H9 (cell line): ENCODE data around the gene CERS1. TPM values are rescaled to one million over a fixed set of nuclear protein-coding genes. Genes with fewer than 3 reads are reported as not detected.

Experiments
- DNase-seq: peaks from one replicate; pipeline ENCODE4 v3.0.0-alpha.2; 2017
- H2AFZ ChIP-seq: one replicate; pipeline ENCODE4 v1.6.1; 2013; ENCODE audit warnings: mild to moderate bottlenecking, low read length, control low read depth, moderate library complexity
- H2AK5ac ChIP-seq: 2 replicates; pipeline ENCODE4 v1.6.1; 2013; ENCODE audit warnings: low read length, control low read depth, mixed read lengths; ENCODE audit not compliant: insufficient read length
- H2BK120ac ChIP-seq: one replicate; pipeline ENCODE4 v1.6.1; 2013; ENCODE audit warnings: low read depth, mild to moderate bottlenecking, low read length, control low read depth, inconsistent platforms; ENCODE audit not compliant: poor library complexity, severe bottlenecking
- H2BK12ac ChIP-seq: 2 replicates; pipeline ENCODE4 v1.6.1; 2013; ENCODE audit warnings: low read length, control low read depth, mixed read lengths, low read depth; ENCODE audit not compliant: insufficient read length
- H2BK15ac ChIP-seq: 2 replicates; pipeline ENCODE4 v1.6.1; 2013; ENCODE audit warnings: low read depth, low read length, control low read depth
- H2BK20ac ChIP-seq: one replicate; pipeline ENCODE4 v1.6.1; 2013; ENCODE audit warnings: low read depth, mild to moderate bottlenecking, low read length, control low read depth, inconsistent platforms; ENCODE audit not compliant: poor library complexity, severe bottlenecking
- H2BK5ac ChIP-seq: 2 replicates; pipeline ENCODE4 v1.6.1; 2013; ENCODE audit warnings: low read length, control low read depth, mixed read lengths; ENCODE audit not compliant: insufficient read length
- H3K14ac ChIP-seq: 2 replicates; pipeline ENCODE4 v1.6.1; 2013; ENCODE audit warnings: low read length, control low read depth; ENCODE audit not compliant: insufficient read depth
- H3K18ac ChIP-seq: 2 replicates; pipeline ENCODE4 v1.6.1; 2013; ENCODE audit warnings: low read depth, mild to moderate bottlenecking, mixed read lengths, low read length, control low read depth; ENCODE audit not compliant: insufficient read length
- H3K23ac ChIP-seq: 2 replicates; pipeline ENCODE4 v1.6.1; 2013; ENCODE audit warnings: low read length, control low read depth, mixed read lengths, low read depth; ENCODE audit not compliant: insufficient read length
- H3K23me2 ChIP-seq: 2 replicates; pipeline ENCODE4 v1.6.1; 2013; ENCODE audit warnings: low read depth, mild to moderate bottlenecking, mixed read lengths, low read length, control low read depth; ENCODE audit not compliant: insufficient read length, poor library complexity, severe bottlenecking
- H3K27ac ChIP-seq: 2 replicates; pipeline ENCODE4 v1.5.1; 2013; ENCODE audit warnings: low read length, control low read depth, mixed read lengths, low read depth; ENCODE audit not compliant: insufficient read length
- H3K27me3 ChIP-seq: 2 replicates; pipeline ENCODE4 v1.6.1; 2013; ENCODE audit warnings: low read length, control low read depth, inconsistent platforms; ENCODE audit not compliant: insufficient read depth
- H3K4ac ChIP-seq: 2 replicates; pipeline ENCODE4 v1.6.1; 2013; ENCODE audit warnings: low read depth, mild to moderate bottlenecking, control low read depth, inconsistent platforms, low read length, moderate library complexity
- H3K4me1 ChIP-seq: 2 replicates; pipeline ENCODE4 v1.6.1; 2013; ENCODE audit warnings: low read length, control low read depth, inconsistent platforms; ENCODE audit not compliant: insufficient read depth
- H3K4me2 ChIP-seq: 2 replicates; pipeline ENCODE4 v1.6.1; 2013; ENCODE audit warnings: low read length, control low read depth, mixed read lengths; ENCODE audit not compliant: insufficient read length, insufficient read depth
- H3K56ac ChIP-seq: 2 replicates; pipeline ENCODE4 v1.6.1; 2013; ENCODE audit warnings: low read depth, mild to moderate bottlenecking, mixed read lengths, low read length, control low read depth; ENCODE audit not compliant: insufficient read length
- H3K79me1 ChIP-seq: 2 replicates; pipeline ENCODE4 v1.6.1; 2013; ENCODE audit warnings: low read depth, mild to moderate bottlenecking, moderate library complexity, low read length, control low read depth, inconsistent platforms; ENCODE audit not compliant: insufficient read depth, poor library complexity, severe bottlenecking
- H3K79me2 ChIP-seq: 2 replicates; pipeline ENCODE4 v1.6.1; 2013; ENCODE audit warnings: low read length, control low read depth, inconsistent platforms; ENCODE audit not compliant: insufficient read depth
- H3K9ac ChIP-seq: 2 replicates; pipeline ENCODE4 v1.6.1; 2013; ENCODE audit warnings: low read length, control low read depth, mixed read lengths; ENCODE audit not compliant: insufficient read length; ENCODE audit errors: extremely low read depth
- H3K9me3 ChIP-seq: one replicate; pipeline ENCODE4 v1.6.1; 2013; ENCODE audit warnings: low read depth, low read length, inconsistent platforms; ENCODE audit not compliant: control insufficient read depth
- H3T11ph ChIP-seq: one replicate; pipeline ENCODE4 v1.6.1; 2013; ENCODE audit warnings: mild to moderate bottlenecking, low read length, control low read depth, inconsistent platforms
- H4K20me1 ChIP-seq: one replicate; pipeline ENCODE4 v1.6.1; 2013; ENCODE audit not compliant: control insufficient read depth, insufficient read length, insufficient read depth
- H4K5ac ChIP-seq: 2 replicates; pipeline ENCODE4 v1.6.1; 2013; ENCODE audit warnings: low read depth, mild to moderate bottlenecking, mixed read lengths, low read length, control low read depth; ENCODE audit not compliant: insufficient read length
- H4K8ac ChIP-seq: replicated peaks from 2 replicates; pipeline ENCODE4 v1.6.1; 2013; ENCODE audit warnings: low read length, control low read depth, mixed read lengths, low read depth; ENCODE audit not compliant: insufficient read length
- H4K91ac ChIP-seq: 2 replicates; pipeline ENCODE4 v1.6.1; 2013; ENCODE audit warnings: low read depth, mild to moderate bottlenecking, moderate library complexity, mixed read lengths, low read length, control low read depth; ENCODE audit not compliant: insufficient read length
- H3K27ac Mint-ChIP-seq, 3 experiments: 2 replicates in 2 of 3; 3 replicates in 1 of 3; pipeline ENCODE4 v1.8.0; 2020 to 2021; ENCODE audit warnings: mixed read lengths in 3 of 3, mild to moderate bottlenecking in 1 of 3, moderate library complexity in 1 of 3
- H3K27me3 Mint-ChIP-seq: 2 replicates; pipeline ENCODE4 v1.8.0; 2021; ENCODE audit warnings: low read depth, mild to moderate bottlenecking, moderate library complexity, mixed read lengths
- H3K36me3 Mint-ChIP-seq, 3 experiments: 2 replicates in 2 of 3; 3 replicates in 1 of 3; pipeline ENCODE4 v1.8.0; 2020 to 2021; ENCODE audit warnings: low read depth in 3 of 3, mixed read lengths in 3 of 3; ENCODE audit not compliant: insufficient read depth in 1 of 3
- H3K4me1 Mint-ChIP-seq, 2 experiments: 2 replicates each; pipeline ENCODE4 v1.8.0; 2020; ENCODE audit warnings: mixed read lengths in 2 of 2
- H3K4me3 Mint-ChIP-seq, 2 experiments: 2 replicates in 1 of 2; 3 replicates in 1 of 2; pipeline ENCODE4 v1.8.0; 2020 to 2021; ENCODE audit warnings: mild to moderate bottlenecking in 2 of 2, mixed read lengths in 2 of 2, moderate library complexity in 1 of 2
- H3K9me3 Mint-ChIP-seq, 2 experiments: 2 replicates in 1 of 2; 3 replicates in 1 of 2; pipeline ENCODE4 v1.8.0; 2020; ENCODE audit warnings: mild to moderate bottlenecking in 2 of 2, mixed read lengths in 2 of 2, moderate library complexity in 1 of 2
- CTCF ChIP-seq: fragments of 200-600 bp; sonication (generic); conservative IDR thresholded peaks from 3 replicates; pipeline ENCODE4 v1.8.0; 2021; ENCODE audit warnings: antibody characterized with exemption, mild to moderate bottlenecking
- WGBS: extraction: QIAGEN DNeasy Blood & Tissue Kit; methylation state at CpG from one replicate; pipeline ENCODE4 v1.1.7; 2013; ENCODE audit warnings: missing lambda C conversion rate, low lambda C conversion rate, mixed read lengths; ENCODE audit not compliant: insufficient read length; ENCODE audit errors: extremely low coverage; 5-methylcytosine and 5-hydroxymethylcytosine counted together
- total RNA-seq: library from RNA; stranded (reverse); gene quantifications from 2 replicates; pipeline ENCODE4 v1.2.1, GENCODE V29; 2021

The CERS1 gene
- total RNA-seq, 1 experiment from 2014 or later, result 19.3 TPM

GRCh38 chr19:18883526-18884304, 12.2 kb downstream of the CERS1 start:
- no peak overlapping the region for H4K5ac ChIP-seq
- H2BK15ac ChIP-seq, result no peak overlapping the region
- H3K4ac ChIP-seq, result no peak overlapping the region
- H2BK120ac ChIP-seq, result no peak overlapping the region
- WGBS, result no CpG with 5 or more reads among the region's 30 CpGs
- no peak overlapping the region for H4K8ac ChIP-seq
- no peak overlapping the region for H3K18ac ChIP-seq
- Mint-ChIP-seq H3K27ac (no peak overlapping the region), H3K9me3 (no peaks in the 10 kb centered on the region; a peak in 3 of 5 replicates), H3K4me3 (no peak overlapping the region; a peak in 1 of 5 replicates), H3K27me3 (no peaks in the 10 kb centered on the region), H3K4me1 (no peaks in the 10 kb centered on the region), H3K36me3 (peaks cover 25 to 58% (median 36%) of the 10 kb centered on the region in 3 experiments)
- no peaks in the 10 kb centered on the region for H3K9me3 ChIP-seq
- peaks cover 3% of the 10 kb centered on the region for H3K23me2 ChIP-seq
- H2AFZ ChIP-seq, result no peak overlapping the region
- no peak overlapping the region for H2BK12ac ChIP-seq
- H3K27me3 ChIP-seq, result no peaks in the 10 kb centered on the region
- H2BK5ac ChIP-seq, result no peak overlapping the region
- no peak overlapping the region for H2BK20ac ChIP-seq
- H2AK5ac ChIP-seq, result no peak overlapping the region
- no peak overlapping the region for H3K4me2 ChIP-seq
- no peaks in the 10 kb centered on the region for H3K79me2 ChIP-seq
- H3K4me1 ChIP-seq, result no peaks in the 10 kb centered on the region
- no peak overlapping the region for H4K91ac ChIP-seq
- H4K20me1 ChIP-seq, result no peaks in the 10 kb centered on the region
- no peak overlapping the region for H3K27ac ChIP-seq
- no peak overlapping the region for H3K56ac ChIP-seq
- H3T11ph ChIP-seq, result no peak overlapping the region
- H3K14ac ChIP-seq, result no peak overlapping the region
- no peaks in the 10 kb centered on the region for H3K79me1 ChIP-seq
- no peak overlapping the region for H3K9ac ChIP-seq
- TF ChIP-seq CTCF, result no peak
- DNase-seq, result peak; percentile 24
- H3K23ac ChIP-seq, result no peak overlapping the region
